Mucosa of stomach (tissue), 1 donor: ENCODE results near the gene OSGIN1.
"Not testable (repeated sequence)": the region's sequence is repeated elsewhere in the genome, so short reads cannot be mapped to it uniquely, and the experiment has no call there.

Source experiments
- H3K27me3 ChIP-seq: one replicate; pipeline ENCODE4 v1.7.0; 2013; ENCODE audit warnings: mild to moderate bottlenecking, low read length; ENCODE audit not compliant: control insufficient read depth, insufficient read depth
- H3K36me3 ChIP-seq: one replicate; pipeline ENCODE4 v1.7.0; 2013; ENCODE audit warnings: low read length; ENCODE audit not compliant: control insufficient read depth, insufficient read depth
- H3K4me1 ChIP-seq: one replicate; pipeline ENCODE4 v1.7.0; 2013; ENCODE audit warnings: mild to moderate bottlenecking, low read length; ENCODE audit not compliant: control insufficient read depth, insufficient read depth
- H3K4me3 ChIP-seq: one replicate; pipeline ENCODE4 v1.7.0; 2013; ENCODE audit warnings: low read length
- H3K9ac ChIP-seq: one replicate; pipeline ENCODE4 v1.7.0; 2013; ENCODE audit warnings: mild to moderate bottlenecking, low read length, moderate library complexity
- H3K9me3 ChIP-seq: one replicate; pipeline ENCODE4 v1.7.0; 2013; ENCODE audit warnings: mild to moderate bottlenecking, low read length, moderate library complexity; ENCODE audit not compliant: control insufficient read depth
- donor health status: Pancreatic carcinoma.

OSGIN1 gene

DNA sequence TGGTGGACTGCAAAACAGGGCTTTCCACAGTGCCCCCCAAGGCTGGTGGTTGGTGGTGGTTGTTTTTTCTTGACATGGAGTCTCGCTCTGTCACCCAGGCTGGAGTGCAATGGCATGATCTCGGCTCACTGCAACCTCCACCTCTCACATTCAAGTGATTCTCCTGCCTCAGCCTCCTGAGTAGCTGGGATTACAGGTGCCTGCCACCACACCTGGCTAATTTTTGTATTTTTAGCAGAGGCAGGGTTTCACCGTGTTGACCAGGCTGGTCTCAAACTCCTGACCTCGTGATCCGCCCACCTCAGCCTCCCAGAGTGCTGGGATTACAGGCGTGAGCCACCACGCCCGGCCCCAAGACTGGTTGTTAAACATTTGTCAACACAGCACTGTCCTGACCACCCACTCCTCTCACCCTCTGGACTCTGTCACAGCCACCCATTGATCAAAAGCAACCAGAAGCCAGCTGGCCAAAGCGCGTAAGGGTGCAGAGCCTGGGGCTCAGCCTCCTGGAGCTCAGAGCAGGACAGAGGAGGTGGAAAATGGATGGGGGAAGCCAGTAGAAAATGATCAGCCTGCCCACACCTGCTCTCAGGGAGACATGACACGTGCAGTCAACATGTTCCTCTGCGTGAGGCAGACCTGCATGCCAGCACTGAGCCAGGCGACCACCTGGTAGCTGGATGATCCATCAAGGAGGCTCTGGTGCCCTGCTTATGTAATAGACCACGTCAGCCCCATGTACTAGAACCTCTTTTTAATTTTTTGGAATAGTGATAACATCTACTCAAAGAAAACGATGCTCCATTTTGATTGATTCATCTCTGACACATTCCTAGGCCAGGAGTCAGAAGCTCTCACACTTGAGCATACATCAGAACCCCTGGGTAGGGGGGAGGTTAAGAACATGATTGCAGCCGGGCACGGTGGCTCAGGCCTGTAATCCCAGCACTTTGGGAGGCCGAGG is 14.8 kb upstream of the OSGIN1 start:
- Histone ChIP-seq H3K27me3 (peaks cover 5% of the 10 kb centered on the region), H3K4me3 (no peak overlapping the region), H3K4me1 (peaks cover 19% of the 10 kb centered on the region), H3K9me3 (no peaks in the 10 kb centered on the region), H3K36me3 (no peaks in the 10 kb centered on the region), H3K9ac (no peak overlapping the region)

DNA sequence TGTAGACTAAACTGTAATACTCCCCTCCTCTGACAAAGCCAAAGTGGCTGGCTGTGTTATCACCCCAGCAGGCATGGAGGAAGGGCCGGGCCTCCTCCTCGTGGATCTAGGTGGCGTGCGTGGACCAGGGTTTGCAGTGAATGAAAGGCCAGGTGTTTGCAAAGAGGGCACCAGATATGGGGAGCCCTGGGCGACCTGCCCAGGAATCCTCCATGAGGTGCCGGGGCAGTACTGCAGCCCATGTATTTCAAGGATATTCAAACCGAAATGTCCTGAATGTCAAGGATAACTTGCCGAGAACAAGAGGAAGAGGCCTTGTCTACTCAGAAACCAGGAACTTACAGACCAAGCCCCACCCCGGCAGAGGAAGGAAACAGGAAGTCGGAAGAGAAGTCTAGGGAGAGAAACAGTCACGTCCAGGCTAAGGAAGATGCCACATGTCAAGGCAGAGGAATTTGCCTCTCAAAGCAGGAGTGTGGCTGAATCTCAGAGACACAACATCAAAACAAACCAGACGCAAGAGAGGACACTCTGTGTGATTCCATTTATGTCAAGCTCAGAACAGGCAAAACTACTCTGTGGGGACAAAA is 13.7 kb upstream of the OSGIN1 start:
- Histone ChIP-seq H3K36me3 (no peaks in the 10 kb centered on the region), H3K27me3 (peaks cover 3% of the 10 kb centered on the region), H3K4me1 (peaks cover 29% of the 10 kb centered on the region), H3K9ac (no peak overlapping the region), H3K4me3 (no peak overlapping the region), H3K9me3 (no peaks in the 10 kb centered on the region)

DNA sequence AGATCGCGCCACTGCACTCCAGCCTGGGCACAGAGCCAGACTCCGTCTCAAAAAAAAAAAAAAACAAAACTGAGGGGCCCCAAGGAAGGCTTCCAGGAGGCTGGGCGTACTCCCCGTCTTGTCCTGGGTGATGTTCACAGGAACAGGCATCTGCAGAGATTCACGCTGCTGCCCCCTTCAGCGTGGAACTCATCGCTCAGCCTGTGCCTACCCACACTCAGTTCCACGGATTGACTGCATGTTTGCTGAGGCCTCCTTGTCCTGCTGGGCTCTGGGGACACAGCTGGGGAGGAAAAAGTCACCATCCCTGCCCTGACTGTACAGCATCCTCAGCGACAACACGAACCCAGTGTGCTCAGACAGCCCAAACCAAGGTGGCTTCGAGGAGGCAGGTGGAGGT is 12.9 kb upstream of the OSGIN1 start:
- no peak overlapping the region for H3K4me3 ChIP-seq
- no peak overlapping the region for H3K9ac ChIP-seq
- H3K36me3 ChIP-seq, result no peaks in the 10 kb centered on the region
- H3K27me3 ChIP-seq, result no peaks in the 10 kb centered on the region
- H3K9me3 ChIP-seq, result no peaks in the 10 kb centered on the region
- H3K4me1 ChIP-seq, result peaks cover 35% of the 10 kb centered on the region

DNA sequence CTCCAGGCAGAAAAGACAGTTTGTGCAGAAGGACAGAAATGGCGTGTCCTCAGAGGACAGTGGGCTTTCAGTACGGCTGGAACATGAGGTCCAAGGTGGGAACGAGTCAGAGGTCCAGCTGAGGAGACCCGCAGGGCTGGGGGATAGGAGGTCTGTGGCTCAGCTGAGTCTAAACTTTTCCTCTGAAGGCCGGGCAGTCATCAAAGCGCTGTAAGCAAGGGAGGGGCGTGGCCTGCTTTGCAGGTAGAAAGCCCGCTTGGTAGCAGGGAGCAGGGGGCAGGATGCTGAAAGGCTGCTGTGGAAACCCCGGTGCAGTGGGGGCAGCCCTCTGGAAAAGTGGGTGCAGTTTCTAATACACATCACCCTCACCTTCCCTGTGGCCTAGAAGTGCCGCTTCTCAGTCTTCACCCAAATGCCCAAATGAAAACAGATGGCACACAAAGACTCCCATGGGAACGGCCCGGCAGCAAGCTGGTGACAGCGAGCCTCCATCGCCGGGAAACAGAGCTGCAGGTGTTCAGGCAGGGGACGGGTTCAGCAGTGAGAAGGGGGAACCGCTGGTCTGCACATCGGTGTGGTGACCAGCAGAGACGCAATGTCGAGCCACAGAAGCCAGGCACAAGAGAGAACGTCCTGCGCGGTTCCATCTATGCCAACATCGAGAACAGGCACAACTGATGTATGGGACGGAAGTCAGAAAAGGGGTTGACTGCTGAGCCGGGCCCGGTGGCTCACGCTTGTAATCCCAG is 12.2 kb upstream of the OSGIN1 start:
- Histone ChIP-seq H3K9ac (no peak overlapping the region), H3K9me3 (no peaks in the 10 kb centered on the region), H3K4me3 (no peak overlapping the region), H3K36me3 (no peaks in the 10 kb centered on the region), H3K27me3 (no peaks in the 10 kb centered on the region), H3K4me1 (peaks cover 37% of the 10 kb centered on the region)

- H3K4me3 ChIP-seq, H3K9me3 ChIP-seq, H3K27me3 ChIP-seq, H3K9ac ChIP-seq, H3K36me3 ChIP-seq: not testable (repeated sequence)
- peaks cover 37% of the 10 kb centered on the region for H3K4me1 ChIP-seq
Measured at GRCh38 chr16:83941546-83941945, 11.5 kb upstream of the OSGIN1 start.

DNA sequence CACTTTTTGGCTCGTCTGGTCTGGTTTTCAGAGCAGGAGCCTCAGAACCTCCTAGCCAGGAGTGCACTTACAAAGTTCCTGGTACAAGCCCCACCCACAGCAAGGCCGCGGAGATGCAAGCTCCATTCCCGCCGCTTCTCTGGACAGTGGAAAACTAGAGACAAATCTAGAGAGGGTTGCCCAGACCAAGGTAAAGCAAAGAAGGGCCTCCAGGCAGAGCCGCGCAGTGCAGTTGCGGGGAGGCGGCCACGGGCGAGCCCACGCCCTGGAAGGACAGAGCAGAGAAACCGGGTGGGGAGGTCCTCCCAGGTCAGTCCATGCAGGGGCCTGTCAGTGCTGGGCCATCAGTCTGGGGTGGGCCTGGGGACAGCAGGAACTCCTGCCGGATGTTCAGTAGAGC is 11.0 kb upstream of the OSGIN1 start:
- H3K4me3 ChIP-seq, result no peak overlapping the region
- H3K4me1 ChIP-seq, result peaks cover 37% of the 10 kb centered on the region
- H3K9me3 ChIP-seq, result no peaks in the 10 kb centered on the region
- no peaks in the 10 kb centered on the region for H3K27me3 ChIP-seq
- H3K36me3 ChIP-seq, result no peaks in the 10 kb centered on the region
- no peak overlapping the region for H3K9ac ChIP-seq

GRCh38 chr16:83942815-83943515 is 10.1 kb upstream of the OSGIN1 start:
- H3K9ac ChIP-seq, result no peak overlapping the region
- H3K9me3 ChIP-seq, result no peaks in the 10 kb centered on the region
- no peaks in the 10 kb centered on the region for H3K27me3 ChIP-seq
- H3K4me3 ChIP-seq, result no peak overlapping the region
- peaks cover 43% of the 10 kb centered on the region for H3K4me1 ChIP-seq
- H3K36me3 ChIP-seq, result no peaks in the 10 kb centered on the region

DNA sequence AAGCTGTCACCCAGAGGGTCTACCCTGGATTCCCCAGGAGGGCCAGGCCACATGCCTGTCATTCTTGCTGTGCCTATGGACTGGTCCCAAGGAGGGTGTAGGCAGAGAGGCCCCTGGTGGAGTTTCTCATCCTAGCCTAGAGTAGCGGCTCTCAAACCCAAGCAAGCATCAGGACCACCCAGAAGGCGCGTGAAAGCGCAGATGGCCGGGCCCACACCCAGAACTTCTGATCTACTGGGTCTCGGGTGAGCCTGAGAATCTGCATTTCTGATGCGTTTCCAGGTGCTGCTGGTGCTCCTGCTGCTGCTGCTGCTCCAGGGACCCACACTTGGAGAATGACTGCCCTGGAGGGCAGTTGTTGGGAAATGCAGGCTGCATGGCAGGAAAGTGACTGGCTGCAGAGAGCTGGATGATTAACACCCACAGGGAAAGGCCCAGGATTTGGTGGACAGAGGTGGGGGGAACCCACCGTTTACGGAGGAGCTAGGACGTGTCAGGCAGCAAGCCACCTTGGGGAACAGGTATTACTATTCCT is 9.5 kb upstream of the OSGIN1 start:
- no peaks in the 10 kb centered on the region for H3K36me3 ChIP-seq
- H3K27me3 ChIP-seq, result no peaks in the 10 kb centered on the region
- H3K4me1 ChIP-seq, result peaks cover 43% of the 10 kb centered on the region
- no peaks in the 10 kb centered on the region for H3K9me3 ChIP-seq
- no peak overlapping the region for H3K9ac ChIP-seq
- no peak overlapping the region for H3K4me3 ChIP-seq

- Histone ChIP-seq H3K36me3 (no peaks in the 10 kb centered on the region), H3K4me3 (no peak overlapping the region), H3K27me3 (no peaks in the 10 kb centered on the region), H3K9ac (no peak overlapping the region), H3K4me1 (peaks cover 42% of the 10 kb centered on the region), H3K9me3 (no peaks in the 10 kb centered on the region)
Measured at GRCh38 chr16:83945587-83945986, 7.5 kb upstream of the OSGIN1 start.

DNA sequence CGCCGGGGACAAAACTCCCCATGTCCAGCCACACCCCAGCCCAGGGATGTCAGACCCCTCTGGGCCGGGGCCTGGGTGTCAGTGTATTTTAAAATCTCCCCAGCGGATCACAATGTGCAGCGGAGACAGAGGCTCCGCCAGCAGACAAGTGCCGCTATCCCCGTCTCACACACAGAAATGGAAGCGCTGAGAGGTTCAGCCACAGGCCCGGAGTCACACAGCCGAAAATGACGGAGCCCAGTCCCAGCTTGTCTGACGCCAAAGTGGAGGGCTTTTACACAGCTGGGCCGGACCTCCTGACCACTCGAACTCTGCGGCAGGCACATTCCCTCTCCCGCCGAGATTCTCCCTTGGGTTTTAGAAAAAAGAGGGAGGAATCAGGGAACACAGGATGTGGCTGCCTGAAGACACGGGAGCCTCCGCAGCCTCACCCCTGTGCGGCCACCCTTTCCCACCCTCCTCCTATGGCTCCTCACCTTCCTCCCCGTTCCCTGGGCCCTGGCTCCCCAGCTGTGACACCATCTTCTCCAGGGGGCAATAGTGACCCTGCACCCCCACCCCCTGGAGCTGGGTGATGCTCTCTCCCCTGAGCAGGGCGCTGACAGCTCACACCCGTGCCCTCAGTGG is 6.8 kb upstream of the OSGIN1 start:
- Histone ChIP-seq H3K4me1 (peaks cover 42% of the 10 kb centered on the region), H3K9me3 (no peaks in the 10 kb centered on the region), H3K27me3 (no peaks in the 10 kb centered on the region), H3K36me3 (no peaks in the 10 kb centered on the region), H3K9ac (no peak overlapping the region), H3K4me3 (no peak overlapping the region)

DNA sequence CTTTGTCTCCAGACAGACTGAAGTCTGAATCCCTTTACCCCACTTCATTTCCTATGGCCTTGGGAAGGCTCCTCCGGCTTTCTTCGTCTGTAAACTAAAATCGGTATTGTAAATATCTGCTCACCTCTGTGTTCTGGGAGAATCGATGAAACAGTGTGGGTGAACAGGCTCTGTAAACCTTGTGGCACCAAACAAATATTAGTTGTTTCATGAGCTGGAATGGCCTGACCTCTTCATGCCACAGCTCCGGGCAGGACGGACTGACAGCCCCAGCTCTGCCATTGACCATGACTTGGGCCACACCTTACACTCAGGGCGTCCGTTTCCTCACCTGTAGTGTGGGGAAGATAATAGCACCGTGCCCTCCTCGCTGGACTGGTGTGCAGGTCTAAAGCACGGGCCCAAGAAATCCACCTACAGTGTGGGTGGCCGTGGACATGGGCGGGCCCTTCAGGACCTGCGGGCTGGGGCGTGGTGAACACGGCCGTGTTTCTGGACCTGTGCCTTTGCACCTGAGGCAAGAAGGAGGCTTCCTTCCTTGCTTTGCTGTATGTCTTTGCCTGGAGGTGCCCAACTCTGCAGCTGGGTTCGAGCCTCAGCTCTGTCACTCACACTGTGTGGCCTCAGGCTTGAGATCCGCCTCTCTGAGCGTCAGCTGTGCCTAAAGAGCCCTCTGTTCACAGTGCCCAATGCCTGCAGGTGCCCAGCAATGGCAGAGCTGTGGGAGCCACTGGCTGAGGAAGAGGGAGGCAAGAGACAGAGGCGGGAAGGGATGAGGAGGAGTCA is 6.1 kb upstream of the OSGIN1 start:
- no peak overlapping the region for H3K9ac ChIP-seq
- H3K27me3 ChIP-seq, result no peaks in the 10 kb centered on the region
- no peaks in the 10 kb centered on the region for H3K9me3 ChIP-seq
- H3K4me3 ChIP-seq, result no peak overlapping the region
- peaks cover 39% of the 10 kb centered on the region for H3K4me1 ChIP-seq
- no peaks in the 10 kb centered on the region for H3K36me3 ChIP-seq
